G401 (cell line): ENCODE measurements around the gene AP2S1. TPM values are rescaled to one million over a fixed set of nuclear protein-coding genes. Genes with fewer than 3 reads are reported as not detected.
"Not testable (repeated sequence)": the region's sequence is repeated elsewhere in the genome, so short reads cannot be mapped to it uniquely, and the experiment has no call there.

Experiments used
- DNase-seq: peaks from one replicate; pipeline ENCODE4 v3.0.0-alpha.2; 2015; ENCODE audit warnings: low spot score
- in situ Hi-C: cut with HindIII; loops from 2 replicates; pipeline ENCODE4 v1.10.0; 2016; ENCODE audit warnings: low sequenced_read_pairs, mixed read lengths
- total RNA-seq: library from RNA; depleted of rRNA; stranded (reverse); fragments of >200 nt; shearing (Covaris generic); gene quantifications from 2 replicates; pipeline ENCODE4 v1.2.3, GENCODE V29; 2014

AP2S1 gene
- total RNA-seq, 1 experiment from 2014 or later, result 227 TPM

GRCh38 chr19:46872967-46873366 is 22.3 kb upstream of the AP2S1 start:
- in situ Hi-C loops, result no loop called here
- no peak for DNase-seq

DNA sequence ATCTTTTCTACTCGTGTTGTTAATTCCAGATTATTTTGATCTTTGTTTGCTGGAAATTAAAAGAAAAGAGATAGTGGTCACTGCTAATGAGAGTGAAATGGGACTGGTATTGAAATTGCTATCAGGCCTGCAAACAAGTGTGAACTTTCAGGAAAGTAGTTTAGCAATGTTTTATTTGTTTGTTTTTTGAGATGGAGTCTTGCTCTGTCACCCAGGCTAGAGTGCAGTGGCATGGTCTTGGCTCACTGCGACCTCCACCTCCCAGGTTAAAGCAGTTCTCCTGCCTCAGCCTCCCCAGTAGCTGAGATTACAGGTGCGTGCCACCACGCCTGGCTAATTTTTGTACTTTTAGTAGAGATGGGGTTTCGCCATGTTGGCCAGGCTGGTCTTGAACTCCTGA is 20.5 kb upstream of the AP2S1 start:
- DNase-seq, in situ Hi-C loops: not testable (repeated sequence)

DNA sequence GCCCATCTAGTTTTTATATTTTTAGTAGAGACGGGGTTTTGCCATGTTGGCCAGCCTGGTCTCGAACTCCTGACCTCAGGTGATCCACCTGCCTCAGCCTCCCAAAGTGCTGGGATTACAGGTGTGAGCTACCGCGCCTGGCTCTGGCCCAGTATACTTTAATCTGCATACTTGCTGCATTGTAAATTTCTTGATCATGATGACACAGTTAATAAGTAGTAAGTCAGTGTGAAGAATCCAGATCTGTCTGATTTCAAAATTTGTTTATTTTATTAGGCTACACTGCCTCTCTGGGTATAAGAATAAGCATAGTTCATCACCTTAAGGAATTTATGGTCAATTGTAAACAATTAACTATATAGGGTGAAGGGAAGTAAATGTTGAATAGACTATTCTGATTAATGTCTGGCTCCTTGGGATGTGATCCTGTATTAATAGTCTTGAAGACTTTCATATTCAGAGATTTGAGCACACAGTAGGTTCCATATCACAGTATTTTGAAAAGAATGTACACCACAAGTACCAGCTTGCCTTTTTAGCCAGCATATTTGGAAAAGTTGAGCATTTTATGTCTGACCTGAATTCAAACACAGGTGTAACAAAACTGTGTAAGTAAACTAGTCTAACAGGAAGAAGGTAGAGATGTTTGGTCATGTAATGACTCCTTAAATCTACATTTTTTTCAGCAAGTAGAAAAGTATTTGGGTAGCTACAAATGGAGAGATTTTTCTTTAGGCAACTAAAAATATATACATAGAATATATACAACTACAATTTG is 17.6 kb upstream of the AP2S1 start:
- in situ Hi-C loops, result no loop called here
- no peak for DNase-seq

GRCh38 chr19:46867170-46867569 is 16.5 kb upstream of the AP2S1 start:
- in situ Hi-C loops, result no loop called here
- DNase-seq, result no peak

DNA sequence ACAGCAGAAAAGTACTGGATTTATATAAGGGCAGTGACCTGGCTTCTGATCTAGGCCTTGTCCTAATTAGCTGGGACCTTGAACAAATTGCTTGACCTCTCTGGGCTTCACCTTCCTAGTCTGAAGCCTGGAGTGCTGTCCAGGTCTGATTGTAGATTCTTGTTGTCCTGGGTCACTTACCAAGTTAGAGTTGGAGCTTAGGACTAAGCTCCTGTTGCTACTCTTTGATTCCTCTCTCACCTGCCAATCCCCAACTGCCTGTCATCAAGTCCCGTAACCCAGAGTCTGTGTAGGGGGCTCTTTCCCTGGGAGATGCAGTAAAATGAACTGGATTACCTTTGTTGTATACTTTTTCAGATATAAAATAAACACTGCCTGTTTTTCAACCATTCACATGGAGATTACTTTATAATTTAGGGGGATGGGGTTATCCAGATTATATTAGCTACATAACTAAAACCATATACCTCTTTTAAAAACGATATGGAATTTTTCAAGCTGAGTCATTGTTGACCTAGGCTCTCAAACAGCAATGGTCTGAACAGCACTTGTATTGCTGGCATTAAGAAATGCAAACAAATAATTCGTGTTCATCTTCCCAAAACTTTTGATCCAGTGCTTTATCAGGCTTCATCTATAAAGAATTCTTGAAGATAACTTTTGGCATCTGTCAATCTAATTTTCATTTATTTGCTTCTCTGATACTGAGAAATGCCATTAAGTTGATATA is 15.9 kb upstream of the AP2S1 start:
- in situ Hi-C loops, result no loop called here
- DNase-seq, result no peak

DNA sequence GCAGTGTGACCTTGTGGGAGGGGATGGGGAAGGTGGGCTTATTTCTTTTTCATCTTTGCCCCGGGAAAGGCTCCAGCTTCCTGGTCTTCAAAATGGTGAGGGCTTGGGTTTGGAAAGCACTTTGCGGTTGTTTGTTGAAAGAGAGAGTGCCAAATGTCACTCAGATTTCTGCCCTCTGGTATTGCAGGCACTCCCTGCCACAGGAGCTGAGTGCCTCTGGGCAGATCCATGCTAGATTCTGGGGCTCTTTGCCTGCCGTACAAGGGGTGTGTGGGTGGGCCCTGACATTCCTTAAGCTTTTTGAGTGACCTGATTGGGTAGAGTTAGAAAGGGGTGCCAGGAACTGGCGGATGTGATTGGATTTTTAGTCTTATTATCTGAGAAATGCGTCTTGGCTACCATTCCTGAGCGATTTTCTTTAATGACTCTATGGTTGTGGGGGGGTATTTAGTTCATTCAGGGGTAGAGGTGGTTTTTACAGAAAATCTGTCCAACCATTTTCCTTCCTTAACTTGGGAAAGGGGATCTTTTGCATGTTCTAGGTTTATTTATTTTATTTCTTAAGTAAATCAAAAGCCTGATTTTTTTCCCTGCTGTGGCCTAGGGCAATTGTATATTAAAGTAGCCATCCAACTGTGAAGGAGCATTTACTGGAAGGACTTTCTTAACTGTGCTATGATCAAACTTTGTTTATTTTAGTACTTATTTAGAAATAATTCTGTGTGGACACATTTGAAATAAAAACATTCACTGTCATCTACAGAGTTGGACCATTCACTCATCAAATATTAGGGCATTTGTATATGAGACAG is 13.4 kb upstream of the AP2S1 start:
- DNase-seq, result peak; percentile 32
- in situ Hi-C loops, result no loop called here

DNA sequence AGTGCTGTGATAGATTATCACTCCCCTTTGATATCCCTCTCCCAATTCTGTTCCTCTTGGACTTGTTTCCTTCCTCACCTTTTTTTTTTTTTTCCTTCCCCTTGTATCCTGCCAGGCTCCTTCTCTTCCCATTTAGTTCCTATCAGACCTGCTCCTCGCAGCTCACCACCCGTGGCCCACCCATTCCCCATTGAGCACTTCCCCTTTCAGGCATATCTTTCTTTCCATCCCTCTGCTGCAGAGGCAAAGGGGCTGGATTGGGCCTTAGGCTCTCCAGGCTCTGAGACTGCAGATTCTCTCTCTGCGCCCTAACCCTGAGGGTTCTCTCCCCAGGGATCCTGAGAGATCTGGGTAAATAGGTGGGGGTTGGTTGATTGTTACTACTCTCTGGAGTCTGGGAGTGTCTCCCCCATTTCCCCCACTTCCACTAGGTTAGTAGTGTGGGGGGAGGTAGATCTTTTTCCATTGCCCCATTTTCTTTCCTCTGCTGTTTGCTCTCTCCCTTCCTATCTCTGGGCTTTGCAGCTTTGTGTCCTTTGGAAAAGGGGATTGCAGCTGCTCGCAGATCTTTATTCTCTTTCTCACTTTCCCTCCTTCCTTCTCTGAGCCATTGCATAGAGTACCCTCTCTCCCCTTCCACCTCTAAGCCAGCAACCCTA is 12.5 kb upstream of the AP2S1 start:
- no peak for DNase-seq
- in situ Hi-C loops, result no loop called here

GRCh38 chr19:46862503-46862834 is 11.8 kb upstream of the AP2S1 start:
- no peak for DNase-seq
- in situ Hi-C loops, result no loop called here

GRCh38 chr19:46861691-46862502 is 11.3 kb upstream of the AP2S1 start:
- DNase-seq, result peak; percentile 41
- in situ Hi-C loops, result no loop called here

GRCh38 chr19:46860846-46861690 is 10.4 kb upstream of the AP2S1 start, which contains the start of gene ARHGAP35:
TSS of gene ARHGAP35 (plus strand) at chr19:46860997. CDS start at chr19:46918676, 57,679 bp downstream.
- in situ Hi-C loops, result no loop called here
- DNase-seq, result no peak

- in situ Hi-C loops, result no loop called here
- peak; percentile 99 for DNase-seq
Observed at GRCh38 chr19:46860125-46860845, 9.6 kb upstream of the AP2S1 start.

DNA sequence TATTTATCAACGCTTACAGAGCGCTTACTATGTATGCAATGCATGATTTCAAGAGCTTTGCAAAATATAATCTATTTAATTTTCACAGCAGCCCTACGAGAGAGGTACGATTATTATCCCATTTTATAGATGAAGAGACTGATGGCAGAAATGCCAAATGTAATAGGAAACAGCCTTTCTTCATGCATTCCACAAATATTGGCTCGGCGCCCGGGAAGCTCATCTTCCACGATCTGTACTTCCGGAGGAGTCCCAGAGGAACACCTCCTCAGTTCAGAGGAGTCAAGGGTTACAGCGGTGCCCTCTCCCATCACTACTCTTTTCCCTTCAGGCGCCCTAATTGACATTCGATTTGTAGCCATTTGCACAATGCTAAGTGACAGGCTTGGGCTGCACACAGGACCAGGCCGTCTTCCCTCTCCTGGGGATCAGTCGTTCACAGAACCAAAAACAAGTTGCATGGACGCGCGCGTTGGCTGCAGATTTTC is 9.0 kb upstream of the AP2S1 start:
- no peak for DNase-seq
- in situ Hi-C loops, result no loop called here

GRCh38 chr19:46856062-46857022 is 5.7 kb upstream of the AP2S1 start:
- DNase-seq, result peak; percentile 98
- in situ Hi-C loops, result no loop called here

DNA sequence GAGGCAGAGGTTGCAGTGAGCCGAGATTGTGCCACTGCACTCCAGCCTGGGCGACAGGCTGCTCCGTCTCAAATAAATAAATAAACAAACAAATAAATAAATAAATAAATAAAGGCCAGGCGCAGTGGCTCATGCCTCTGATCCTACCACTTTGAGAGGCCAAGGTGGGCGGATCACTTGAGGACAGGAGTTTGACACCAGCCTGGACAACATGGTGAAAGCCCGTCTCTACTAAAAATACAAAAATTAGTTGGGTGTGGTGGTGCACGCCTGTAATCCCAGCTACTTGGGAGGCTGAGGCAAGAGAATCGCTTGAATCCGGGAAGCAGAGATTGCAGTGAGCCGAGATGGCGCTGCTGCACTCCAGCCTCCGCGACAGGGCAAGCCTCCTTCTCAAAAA is 4.1 kb upstream of the AP2S1 start:
- in situ Hi-C loops, DNase-seq: not testable (repeated sequence)

DNA sequence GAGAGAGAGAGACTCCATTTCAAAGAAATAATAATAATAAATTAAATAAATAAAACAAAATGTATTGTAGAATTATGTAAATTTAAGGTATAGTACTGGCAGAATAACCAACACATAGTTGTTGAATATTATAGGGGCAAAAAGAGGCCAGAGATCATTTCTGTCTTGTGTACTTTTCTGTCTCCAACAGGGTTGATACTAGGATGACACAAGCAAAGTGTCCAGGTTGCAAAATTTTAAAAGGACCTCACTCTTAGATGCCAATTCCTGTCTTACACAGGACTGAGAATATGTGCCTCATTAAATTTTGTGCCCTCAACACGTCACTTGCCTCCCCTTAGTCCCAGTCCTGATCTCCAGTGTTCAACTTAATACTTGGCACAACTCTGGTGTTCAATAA is 2.2 kb upstream of the AP2S1 start:
- in situ Hi-C loops, result no loop called here
- DNase-seq, result no peak

DNA sequence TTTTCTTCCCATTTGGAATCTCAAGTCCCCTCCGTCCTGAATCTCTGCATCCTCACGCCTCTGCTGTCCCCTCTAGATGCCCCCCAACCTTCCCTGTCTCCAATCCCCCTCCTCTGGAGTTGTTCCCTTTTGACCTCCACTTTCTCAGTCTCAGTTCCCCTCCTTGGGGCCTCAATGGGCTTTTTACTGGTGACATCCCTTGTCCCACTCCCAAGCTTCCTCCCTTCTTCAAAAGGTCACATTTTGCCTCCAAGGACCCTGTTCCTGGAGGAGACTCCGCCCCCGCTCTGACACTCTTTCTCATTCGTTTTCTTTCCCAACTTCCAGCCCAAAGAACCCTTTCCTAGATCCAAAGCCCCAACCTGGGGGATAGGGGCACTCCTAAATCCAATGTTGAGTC is 1.0 kb downstream of the AP2S1 start:
- DNase-seq, result no peak
- in situ Hi-C loops, result no loop called here
